Activated naive CD8-positive, alpha-beta T cell treated with anti-CD3 and anti-CD28 coated beads, Interleukin-2, amount 50 U/mL, for 24 hours (primary cell): ENCODE measurements around the gene CYTH1.
A peak's percentile ranks its signal among the peaks of the same experiment; 100 is the strongest.
"Not testable (repeated sequence)": the region's sequence is repeated elsewhere in the genome, so short reads cannot be mapped to it uniquely, and the experiment has no call there.

ENCODE experiments used
- ATAC-seq: fragments of 150-1000 bp; cut with Tn5 transposase; one replicate; pipeline ENCODE4 v1.10.0; 2021
- DNase-seq: peaks from one replicate; pipeline ENCODE4 v3.0.0; 2021
- H3K27ac Mint-ChIP-seq: one replicate; pipeline ENCODE4 v1.8.0; 2021; ENCODE audit warnings: mild to moderate bottlenecking, mixed read lengths
- H3K27me3 Mint-ChIP-seq: one replicate; pipeline ENCODE4 v1.8.0; 2021; ENCODE audit warnings: mixed read lengths
- H3K36me3 Mint-ChIP-seq: one replicate; pipeline ENCODE4 v1.8.0; 2021; ENCODE audit warnings: low read depth, mixed read lengths
- H3K4me1 Mint-ChIP-seq: one replicate; pipeline ENCODE4 v1.8.0; 2021; ENCODE audit warnings: mixed read lengths
- H3K4me3 Mint-ChIP-seq: one replicate; pipeline ENCODE4 v1.8.0; 2021; ENCODE audit warnings: mild to moderate bottlenecking, moderate library complexity, mixed read lengths
- H3K9me3 Mint-ChIP-seq: one replicate; pipeline ENCODE4 v1.8.0; 2021; ENCODE audit warnings: mixed read lengths

The CYTH1 gene

GRCh38 chr17:78767806-78768205 lies 14.3 kb downstream of the CYTH1 start:
- H3K27ac Mint-ChIP-seq = no peak overlapping the region

GRCh38 chr17:78766743-78767294 lies 15.3 kb downstream of the CYTH1 start:
- Mint-ChIP-seq H3K4me1 (peaks cover 44% of the 10 kb centered on the region), H3K36me3 (peaks cover 4% of the 10 kb centered on the region), H3K9me3 (no peaks in the 10 kb centered on the region), H3K27me3 (no peaks in the 10 kb centered on the region), H3K4me3 (no peak overlapping the region), H3K27ac (no peak overlapping the region)
- no peak for ATAC-seq
- no peak for DNase-seq

More at GRCh38 chr17:78767806-78768205, 14.3 kb downstream of the CYTH1 start:
- ATAC-seq (no peak), DNase-seq (no peak)
- H3K27me3 Mint-ChIP-seq = no peaks in the 10 kb centered on the region
- peaks cover 44% of the 10 kb centered on the region for H3K4me1 Mint-ChIP-seq
- no peak overlapping the region for H3K4me3 Mint-ChIP-seq
- peaks cover 4% of the 10 kb centered on the region for H3K36me3 Mint-ChIP-seq
- no peaks in the 10 kb centered on the region for H3K9me3 Mint-ChIP-seq

- peaks cover 44% of the 10 kb centered on the region for H3K4me1 Mint-ChIP-seq
- no peak for ATAC-seq
- H3K4me3 Mint-ChIP-seq = no peak overlapping the region
- DNase-seq = no peak
- peaks cover 2% of the 10 kb centered on the region for H3K36me3 Mint-ChIP-seq
- no peak overlapping the region for H3K27ac Mint-ChIP-seq
- no peaks in the 10 kb centered on the region for H3K9me3 Mint-ChIP-seq
- H3K27me3 Mint-ChIP-seq = no peaks in the 10 kb centered on the region
Measured at GRCh38 chr17:78766225-78766624, 15.8 kb downstream of the CYTH1 start.

- peaks cover 1% of the 10 kb centered on the region for H3K36me3 Mint-ChIP-seq
- no peak overlapping the region for H3K4me3 Mint-ChIP-seq
- H3K4me1 Mint-ChIP-seq = peaks cover 45% of the 10 kb centered on the region
- DNase-seq (no peak), ATAC-seq (no peak)
- H3K9me3 Mint-ChIP-seq = no peaks in the 10 kb centered on the region
- H3K27ac Mint-ChIP-seq = no peak overlapping the region
- no peaks in the 10 kb centered on the region for H3K27me3 Mint-ChIP-seq
Measured at GRCh38 chr17:78765821-78766220, 16.3 kb downstream of the CYTH1 start.

- Mint-ChIP-seq H3K27ac (peak overlapping the region; percentile 83), H3K4me3 (peak overlapping the region; percentile 18), H3K27me3 (no peaks in the 10 kb centered on the region), H3K4me1 (peaks cover 48% of the 10 kb centered on the region), H3K36me3 (no peaks in the 10 kb centered on the region), H3K9me3 (no peaks in the 10 kb centered on the region)
- ATAC-seq (no peak), DNase-seq (no peak)
Measured at GRCh38 chr17:78764871-78765270, 17.2 kb downstream of the CYTH1 start.

GRCh38 chr17:78763561-78763960 lies 18.5 kb downstream of the CYTH1 start:
- DNase-seq = no peak
- H3K27ac Mint-ChIP-seq = peak overlapping the region; percentile 51
- no peaks in the 10 kb centered on the region for H3K9me3 Mint-ChIP-seq
- H3K4me3 Mint-ChIP-seq = no peak overlapping the region
- no peaks in the 10 kb centered on the region for H3K27me3 Mint-ChIP-seq
- peaks cover 61% of the 10 kb centered on the region for H3K4me1 Mint-ChIP-seq
- ATAC-seq = no peak
- H3K36me3 Mint-ChIP-seq = no peaks in the 10 kb centered on the region

- no peak overlapping the region for H3K4me3 Mint-ChIP-seq
- ATAC-seq = peak; percentile 38
Measured at GRCh38 chr17:78761789-78762406, 20.2 kb downstream of the CYTH1 start.

GRCh38 chr17:78759969-78760352 lies 22.1 kb downstream of the CYTH1 start:
- ATAC-seq (no peak), DNase-seq (no peak)
- H3K27me3 Mint-ChIP-seq = no peaks in the 10 kb centered on the region
- peaks cover 94% of the 10 kb centered on the region for H3K4me1 Mint-ChIP-seq
- no peaks in the 10 kb centered on the region for H3K36me3 Mint-ChIP-seq
- H3K27ac Mint-ChIP-seq = peak overlapping the region; percentile 95
- peak overlapping the region; percentile 63 for H3K4me3 Mint-ChIP-seq
- no peaks in the 10 kb centered on the region for H3K9me3 Mint-ChIP-seq

More at GRCh38 chr17:78761789-78762406, 20.2 kb downstream of the CYTH1 start:
- Mint-ChIP-seq H3K36me3 (no peaks in the 10 kb centered on the region), H3K27me3 (no peaks in the 10 kb centered on the region), H3K4me1 (peaks cover 77% of the 10 kb centered on the region), H3K27ac (peak overlapping the region; percentile 83), H3K9me3 (no peaks in the 10 kb centered on the region)
- no peak for DNase-seq

GRCh38 chr17:78759203-78759968 lies 22.7 kb downstream of the CYTH1 start:
- ATAC-seq (peak; percentile 75), DNase-seq (peak; percentile 62)
- H3K27ac Mint-ChIP-seq = peak overlapping the region; percentile 95
- no peaks in the 10 kb centered on the region for H3K9me3 Mint-ChIP-seq
- peak overlapping the region; percentile 63 for H3K4me3 Mint-ChIP-seq
- H3K27me3 Mint-ChIP-seq = no peaks in the 10 kb centered on the region
- no peaks in the 10 kb centered on the region for H3K36me3 Mint-ChIP-seq
- peaks cover 91% of the 10 kb centered on the region for H3K4me1 Mint-ChIP-seq

GRCh38 chr17:78753316-78754250 lies 28.5 kb downstream of the CYTH1 start:
- Mint-ChIP-seq H3K9me3 (no peaks in the 10 kb centered on the region), H3K4me3 (peak overlapping the region; percentile 52), H3K27ac (peak overlapping the region; percentile 85), H3K27me3 (no peaks in the 10 kb centered on the region), H3K36me3 (peaks cover 1% of the 10 kb centered on the region), H3K4me1 (peaks cover 93% of the 10 kb centered on the region)
- DNase-seq (no peak), ATAC-seq (peak; percentile 44)

GRCh38 chr17:78751447-78752161 lies 30.5 kb downstream of the CYTH1 start:
- no peak for DNase-seq
- Mint-ChIP-seq H3K4me1 (peaks cover 93% of the 10 kb centered on the region), H3K9me3 (no peaks in the 10 kb centered on the region), H3K36me3 (peaks cover 3% of the 10 kb centered on the region), H3K27me3 (no peaks in the 10 kb centered on the region), H3K4me3 (no peak overlapping the region), H3K27ac (peak overlapping the region; percentile 73)
- no peak for ATAC-seq

GRCh38 chr17:78751000-78751399 lies 31.1 kb downstream of the CYTH1 start:
- not testable (repeated sequence) for H3K4me3 Mint-ChIP-seq, H3K36me3 Mint-ChIP-seq
- peaks cover 93% of the 10 kb centered on the region for H3K4me1 Mint-ChIP-seq

GRCh38 chr17:78748730-78749317 lies 33.2 kb downstream of the CYTH1 start:
- ATAC-seq (peak; percentile 86), DNase-seq (peak; percentile 72)

More at GRCh38 chr17:78751000-78751399, 31.1 kb downstream of the CYTH1 start:
- not testable (repeated sequence) for DNase-seq, ATAC-seq, H3K27me3 Mint-ChIP-seq, H3K9me3 Mint-ChIP-seq
- peak overlapping the region; percentile 73 for H3K27ac Mint-ChIP-seq

More at GRCh38 chr17:78748730-78749317, 33.2 kb downstream of the CYTH1 start:
- H3K27ac Mint-ChIP-seq = peak overlapping the region; percentile 98
- H3K27me3 Mint-ChIP-seq = no peaks in the 10 kb centered on the region
- no peaks in the 10 kb centered on the region for H3K9me3 Mint-ChIP-seq
- peaks cover 98% of the 10 kb centered on the region for H3K4me1 Mint-ChIP-seq
- H3K36me3 Mint-ChIP-seq = peaks cover 3% of the 10 kb centered on the region
- H3K4me3 Mint-ChIP-seq = peak overlapping the region; percentile 76
